Psoas muscle (tissue), 8 donors: Measurements from ENCODE around the gene COG2. TPM values are rescaled to one million over a fixed set of nuclear protein-coding genes. Genes with fewer than 3 reads are reported as not detected.
A peak's percentile ranks its signal among the peaks of the same experiment; 100 is the strongest.
"Not testable (repeated sequence)": the region's sequence is repeated elsewhere in the genome, so short reads cannot be mapped to it uniquely, and the experiment has no call there.

Source experiments
- ATAC-seq, 4 donors: fragments of 200-7000 bp; cut with Tn5 transposase; one replicate each; pipeline ENCODE4 v1.9.1; 2020; ENCODE audit warnings: moderate library complexity in 3 of 4, mild to moderate bottlenecking in 2 of 4
- DNase-seq, 2 donors: peaks; one replicate each; pipeline ENCODE4 v3.0.0-alpha.2; 2020
- H3K27ac ChIP-seq: fragments of 200-600 bp; one replicate; pipeline ENCODE4 v1.8.0; 2022
- H3K27me3 ChIP-seq, 3 donors: fragments of 200-600 bp in 1 of 3; one replicate each; pipeline versions ENCODE4 v1.6.1 to v1.8.0; 2013 to 2022; ENCODE audit warnings: low read length in 2 of 3, mild to moderate bottlenecking in 2 of 3, moderate library complexity in 1 of 3; ENCODE audit not compliant: insufficient read depth in 3 of 3
- H3K36me3 ChIP-seq, 2 donors: fragments of 200-600 bp in 1 of 2; one replicate each; pipeline versions ENCODE4 v1.6.1 to v1.8.0; 2013 to 2022; ENCODE audit warnings: low read depth in 1 of 2, mild to moderate bottlenecking in 1 of 2, moderate library complexity in 1 of 2; ENCODE audit not compliant: insufficient read depth in 1 of 2
- H3K4me1 ChIP-seq: fragments of 200-600 bp; one replicate; pipeline ENCODE4 v1.8.0; 2022
- H3K4me3 ChIP-seq: fragments of 200-600 bp; one replicate; pipeline ENCODE4 v1.8.0; 2022; ENCODE audit warnings: mild to moderate bottlenecking
- H3K9me3 ChIP-seq: fragments of 200-600 bp; one replicate; pipeline ENCODE4 v1.8.0; 2022
- WGBS, 3 donors: extraction: QIAGEN DNeasy Blood & Tissue Kit; methylation state at CpG; one replicate each; pipeline versions ENCODE4 v1.1.6 to v1.1.7; 2013; 5-methylcytosine and 5-hydroxymethylcytosine counted together
- intact Hi-C, 2 donors: fragments of 100-400 bp; cut with DNase I; formaldehyde crosslinking; loops; one replicate each; pipeline versions ENCODE4 v1.11.0 to v1.14.2; 2022
- polyA plus RNA-seq, 3 donors: library from polyadenylated mRNA; stranded (reverse); fragments of 200-250 nt; gene quantifications; one replicate each; pipeline ENCODE4 v1.2.3, GENCODE V29; 2013
- total RNA-seq, 4 donors: library from RNA; stranded (reverse); fragmentation: NEBNext Ultra II Directional in 2 of 4; extraction: Animal tissue kit (Norgen Biotek cat#: 25700) in 2 of 4; gene quantifications; one replicate each; pipeline versions ENCODE4 v1.2.1 to v1.2.4, GENCODE V29; 2021 to 2023
- TF ChIP-seq, protein P1 (sequence below): fragments of 200-600 bp; IDR thresholded peaks from one replicate; pipeline ENCODE4 v1.8.0; 2022; ENCODE audit warnings: antibody characterized with exemption
- donor health status: healthy with polysubstance abuse.
- donor health status: DM: no; HTN: no; CAD: no; lungs with moderate emphysema.
- donor health status: Bipolar disorder and iron deficiency.
- donor health status: healthy.
- donor health status: DM: yes; HTN: yes; CAD: no.
- donor health status: DM: no; HTN: no; CAD: no.
- donor health status: DM: no; HTN: no; CAD: no.
- donor health status: DM: yes; HTN: yes; CAD: no.

COG2 gene
- total and polyA plus RNA-seq, 7 donors: 11.9 to 30.5 (median 21.3) TPM

DNA sequence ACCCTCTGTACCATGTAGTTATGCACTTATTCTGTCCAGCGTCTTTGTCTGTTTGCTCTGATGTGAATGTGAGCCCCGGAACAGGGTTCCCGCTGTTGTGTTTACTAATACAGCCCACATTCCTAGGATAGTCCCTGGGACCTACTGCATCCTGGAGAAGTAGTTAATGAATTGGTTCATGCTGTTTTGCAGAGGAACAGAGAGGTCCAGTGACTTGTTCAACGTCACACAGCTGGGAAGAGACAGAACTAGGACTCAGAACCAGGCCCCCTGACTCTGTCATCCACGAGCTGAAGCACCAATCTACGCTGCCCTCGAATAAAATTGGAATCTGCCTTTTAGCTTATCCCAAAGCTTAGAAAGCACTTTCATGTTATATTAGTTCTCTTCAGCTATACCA is 70.9 kb downstream of the COG2 start:
- H3K27ac ChIP-seq: peak overlapping the region; percentile 79
- ATAC-seq (no peak), DNase-seq (no peak)
- peaks cover 0 to 13% of the 10 kb centered on the region in 2 donors for H3K36me3 ChIP-seq
- WGBS, 3 donors: 77 to 87% (median 82%) methylated on average over 7 of the region's 7 CpGs
- no peaks in the 10 kb centered on the region for H3K27me3 ChIP-seq
- H3K9me3 ChIP-seq: no peaks in the 10 kb centered on the region
- TF ChIP-seq, protein P1, sequence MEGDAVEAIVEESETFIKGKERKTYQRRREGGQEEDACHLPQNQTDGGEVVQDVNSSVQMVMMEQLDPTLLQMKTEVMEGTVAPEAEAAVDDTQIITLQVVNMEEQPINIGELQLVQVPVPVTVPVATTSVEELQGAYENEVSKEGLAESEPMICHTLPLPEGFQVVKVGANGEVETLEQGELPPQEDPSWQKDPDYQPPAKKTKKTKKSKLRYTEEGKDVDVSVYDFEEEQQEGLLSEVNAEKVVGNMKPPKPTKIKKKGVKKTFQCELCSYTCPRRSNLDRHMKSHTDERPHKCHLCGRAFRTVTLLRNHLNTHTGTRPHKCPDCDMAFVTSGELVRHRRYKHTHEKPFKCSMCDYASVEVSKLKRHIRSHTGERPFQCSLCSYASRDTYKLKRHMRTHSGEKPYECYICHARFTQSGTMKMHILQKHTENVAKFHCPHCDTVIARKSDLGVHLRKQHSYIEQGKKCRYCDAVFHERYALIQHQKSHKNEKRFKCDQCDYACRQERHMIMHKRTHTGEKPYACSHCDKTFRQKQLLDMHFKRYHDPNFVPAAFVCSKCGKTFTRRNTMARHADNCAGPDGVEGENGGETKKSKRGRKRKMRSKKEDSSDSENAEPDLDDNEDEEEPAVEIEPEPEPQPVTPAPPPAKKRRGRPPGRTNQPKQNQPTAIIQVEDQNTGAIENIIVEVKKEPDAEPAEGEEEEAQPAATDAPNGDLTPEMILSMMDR: no peak
- H3K4me1 ChIP-seq: peaks cover 24% of the 10 kb centered on the region
- peak overlapping the region; percentile 64 for H3K4me3 ChIP-seq
- intact Hi-C loops: loop anchor here in 1 of 2 donors (2.0 to 5.0 kb wide), 2 partner anchors 59 to 70 kb away; partner anchors contain the start of gene COG2

DNA sequence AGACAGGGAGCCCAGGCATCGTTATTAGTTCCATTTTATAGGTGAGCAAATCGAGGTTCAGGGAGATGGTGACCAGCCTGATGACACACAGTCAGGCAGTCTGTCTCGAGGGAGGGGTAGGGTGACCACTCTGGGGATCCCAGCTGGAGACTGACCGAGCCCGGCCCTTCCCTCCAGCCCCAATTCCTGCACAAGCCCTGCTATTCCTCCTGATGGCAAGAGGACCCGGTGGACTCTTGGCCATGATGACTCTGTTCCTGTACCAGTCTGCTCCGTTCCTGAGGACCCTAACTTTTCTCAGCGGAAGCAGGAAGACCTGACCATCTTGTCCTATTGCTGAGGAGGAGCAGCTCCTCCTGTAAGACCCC is 71.2 kb downstream of the COG2 start:
- Histone ChIP-seq H3K36me3 (peaks cover 0 to 13% of the 10 kb centered on the region in 2 donors), H3K27ac (peak overlapping the region; percentile 79), H3K27me3 (no peaks in the 10 kb centered on the region), H3K9me3 (no peaks in the 10 kb centered on the region), H3K4me1 (peaks cover 22% of the 10 kb centered on the region), H3K4me3 (peak overlapping the region; percentile 64)
- WGBS, 3 donors: 44 to 47% (median 45%) methylated on average over 8 of the region's 8 CpGs
- TF ChIP-seq, protein P1: no peak
- no peak for DNase-seq
- peak; percentile 11 to 47 (median 22) for ATAC-seq
- intact Hi-C loops: loop anchor here in 1 of 2 donors (2.0 to 5.0 kb wide), 2 partner anchors 59 to 71 kb away; partner anchors contain the start of gene COG2

DNA sequence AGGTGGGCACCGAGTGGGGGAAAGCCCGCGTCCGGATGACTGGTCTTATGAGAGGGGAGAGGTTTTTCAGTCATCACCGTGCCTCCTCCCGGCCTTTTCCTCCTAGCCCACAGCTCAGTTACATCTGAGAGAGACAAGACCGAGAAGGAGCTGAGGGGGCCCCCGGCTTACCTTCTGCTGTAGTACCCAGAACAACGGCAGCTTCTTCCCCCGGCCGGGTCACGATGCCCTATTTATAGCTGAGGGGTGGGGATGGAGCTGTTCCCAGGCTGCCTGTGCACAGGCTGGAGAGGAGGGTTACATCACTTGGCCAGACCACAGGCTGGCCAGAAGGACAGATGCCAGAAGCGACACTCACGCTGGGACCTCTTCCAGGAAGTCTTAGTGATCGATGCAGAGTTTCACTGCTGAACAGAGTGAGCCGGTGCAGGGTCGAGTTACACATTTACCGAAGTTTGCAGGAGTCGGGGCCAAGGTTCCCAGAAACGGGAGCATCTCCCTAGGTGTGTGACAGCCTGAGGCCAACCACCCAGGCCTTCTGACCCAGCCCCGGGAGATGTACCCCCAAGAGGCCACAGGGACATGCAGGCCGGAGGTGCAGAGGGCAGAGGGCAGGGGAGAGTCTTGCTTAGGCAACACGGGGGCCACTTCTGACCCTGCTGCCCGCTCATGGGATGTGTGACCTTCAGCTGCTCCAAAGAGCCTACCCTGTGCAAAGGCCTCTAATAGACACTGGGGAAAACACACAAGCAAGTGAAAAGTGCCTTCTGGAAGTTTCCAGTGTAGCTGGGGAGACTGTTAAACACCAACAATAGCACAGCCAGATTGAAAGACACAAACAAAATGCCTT is 71.9 kb downstream of the COG2 start, which contains the start of gene AGT:
TSS of gene AGT (minus strand) at position 208 of the 850 bp plus-strand sequence. CDS start 3,299 bp downstream, outside the sequence.
- peak within 1 kb of the TSS; percentile 79 for H3K27ac ChIP-seq
- DNase-seq (peak; percentile 83 to 93), ATAC-seq (peak; percentile 97 to 98 (median 97))
- H3K9me3 ChIP-seq: no peaks in the 10 kb centered on the region
- H3K36me3 ChIP-seq: peaks cover 0 to 13% of the 10 kb centered on the region in 2 donors
- TF ChIP-seq, protein P1: no peak
- H3K27me3 ChIP-seq: no peaks in the 10 kb centered on the region
- intact Hi-C loops: loop anchor here in 1 of 2 donors (2.0 to 5.0 kb wide), 2 partner anchors 58 to 71 kb away; partner anchors contain the start of gene COG2
- WGBS, 3 donors: 7 to 15% (median 11%) methylated on average over 24 of the region's 24 CpGs
- peak within 1 kb of the TSS; percentile 64 for H3K4me3 ChIP-seq
- peaks cover 22% of the 10 kb centered on the region for H3K4me1 ChIP-seq

DNA sequence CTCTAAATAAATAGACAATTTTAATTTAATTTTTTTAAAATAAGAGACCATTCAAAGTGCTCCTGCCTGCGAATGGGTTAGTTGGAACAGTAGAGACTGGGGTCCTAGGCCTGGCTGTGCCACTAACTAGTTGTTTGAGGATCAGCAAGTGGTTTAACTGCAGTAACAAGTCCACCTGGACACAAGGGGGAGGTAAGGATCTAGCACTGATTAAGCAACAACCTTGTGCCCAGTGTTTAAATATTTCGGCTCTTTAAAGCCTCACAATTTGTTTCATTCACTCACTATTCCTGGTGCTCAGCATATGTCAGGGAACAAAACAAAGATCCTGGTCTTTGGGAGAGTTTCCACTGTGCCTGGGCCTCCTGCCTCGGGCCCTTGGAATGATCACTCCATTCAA is 73.2 kb downstream of the COG2 start:
- WGBS, 3 donors: 79 to 86% (median 84%) methylated on average over 3 of the region's 3 CpGs
- H3K27me3 ChIP-seq: no peaks in the 10 kb centered on the region
- no peak for DNase-seq
- H3K4me1 ChIP-seq: peaks cover 22% of the 10 kb centered on the region
- no peak for ATAC-seq
- TF ChIP-seq, protein P1: no peak
- peak overlapping the region; percentile 30 for H3K27ac ChIP-seq
- H3K36me3 ChIP-seq: peaks cover 0 to 3% of the 10 kb centered on the region in 2 donors
- H3K4me3 ChIP-seq: no peak overlapping the region
- H3K9me3 ChIP-seq: no peaks in the 10 kb centered on the region
- intact Hi-C loops: no loop called here

DNA sequence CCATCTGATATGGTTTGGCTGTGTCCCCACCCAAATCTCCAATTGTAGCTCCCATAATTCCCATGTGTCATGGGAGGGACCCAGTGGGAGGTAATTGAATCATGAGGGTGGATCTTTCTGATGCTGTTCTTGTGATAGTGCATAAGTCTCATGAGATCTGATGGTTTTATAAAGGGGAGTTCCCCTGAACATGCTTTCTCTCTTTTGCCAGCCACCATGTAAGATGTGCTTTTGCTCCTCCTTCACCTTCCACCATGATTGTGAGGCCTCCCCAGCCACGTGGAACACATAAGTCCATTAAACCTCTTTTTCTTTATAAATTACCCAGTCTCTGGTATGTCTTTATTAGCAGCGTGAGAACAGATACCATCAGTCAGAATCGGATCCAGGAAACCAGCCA is 74.2 kb downstream of the COG2 start:
- H3K36me3 ChIP-seq, DNase-seq, intact Hi-C loops, H3K9me3 ChIP-seq, H3K27me3 ChIP-seq, ATAC-seq, H3K4me3 ChIP-seq, H3K27ac ChIP-seq: not testable (repeated sequence)
- 65 to 92% (median 69%) methylated on average over 3 of the region's 3 CpGs for WGBS, 3 donors
- H3K4me1 ChIP-seq: peaks cover 22% of the 10 kb centered on the region
